ENCODE measurements around the gene MYO7B. TPM values are rescaled to one million over a fixed set of nuclear protein-coding genes. Genes with fewer than 3 reads are reported as not detected.

MYO7B gene
- total RNA-seq, 2 donors from 2014 or later = 0.14 to 0.78 TPM

DNA sequence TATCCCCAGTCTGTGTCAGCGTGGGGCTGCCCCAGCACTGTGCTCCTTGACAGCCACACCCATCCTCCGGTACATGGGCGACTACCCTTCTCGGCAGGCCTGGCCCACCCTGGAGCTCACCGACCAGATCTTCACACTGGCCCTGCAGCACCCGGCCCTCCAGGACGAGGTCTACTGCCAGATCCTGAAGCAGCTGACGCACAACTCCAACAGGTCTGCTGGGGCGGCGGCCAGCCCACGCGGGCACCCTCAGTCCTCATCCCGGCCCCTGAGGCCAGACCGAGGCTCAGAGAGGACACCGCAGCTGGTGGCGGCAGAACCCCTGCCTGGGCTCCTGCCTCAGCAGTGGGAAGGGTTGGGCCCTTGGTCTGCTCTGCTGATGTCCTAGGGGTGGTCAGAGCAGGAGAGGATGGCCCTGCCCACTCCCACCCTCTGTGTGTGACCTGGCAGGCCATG lies 96.1 kb downstream of the MYO7B start:
- Histone ChIP-seq H3K36me3 (no peaks in the 10 kb centered on the region), H3K27me3 (replicated peaks; ENCODE audit: insufficient read depth) (no peaks in the 10 kb centered on the region), H3K27ac (no peak overlapping the region), H3K4me1 (ENCODE audit: control insufficient read depth in 1 of 2, low read depth in 2 of 2) (peaks cover 18 to 29% of the 10 kb centered on the region in 2 donors), H3K9me3 (no peaks in the 10 kb centered on the region), H3K4me3 (no peak overlapping the region)
- TF ChIP-seq, protein P1, sequence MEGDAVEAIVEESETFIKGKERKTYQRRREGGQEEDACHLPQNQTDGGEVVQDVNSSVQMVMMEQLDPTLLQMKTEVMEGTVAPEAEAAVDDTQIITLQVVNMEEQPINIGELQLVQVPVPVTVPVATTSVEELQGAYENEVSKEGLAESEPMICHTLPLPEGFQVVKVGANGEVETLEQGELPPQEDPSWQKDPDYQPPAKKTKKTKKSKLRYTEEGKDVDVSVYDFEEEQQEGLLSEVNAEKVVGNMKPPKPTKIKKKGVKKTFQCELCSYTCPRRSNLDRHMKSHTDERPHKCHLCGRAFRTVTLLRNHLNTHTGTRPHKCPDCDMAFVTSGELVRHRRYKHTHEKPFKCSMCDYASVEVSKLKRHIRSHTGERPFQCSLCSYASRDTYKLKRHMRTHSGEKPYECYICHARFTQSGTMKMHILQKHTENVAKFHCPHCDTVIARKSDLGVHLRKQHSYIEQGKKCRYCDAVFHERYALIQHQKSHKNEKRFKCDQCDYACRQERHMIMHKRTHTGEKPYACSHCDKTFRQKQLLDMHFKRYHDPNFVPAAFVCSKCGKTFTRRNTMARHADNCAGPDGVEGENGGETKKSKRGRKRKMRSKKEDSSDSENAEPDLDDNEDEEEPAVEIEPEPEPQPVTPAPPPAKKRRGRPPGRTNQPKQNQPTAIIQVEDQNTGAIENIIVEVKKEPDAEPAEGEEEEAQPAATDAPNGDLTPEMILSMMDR (IDR thresholded peaks at IDR 0.05) = no peak
- ATAC-seq (ENCODE audit: insufficient number of reproducible peaks, low FRiP score, low read depth) (no peak), DNase-seq (ENCODE audit: low spot score) (no peak)

DNA sequence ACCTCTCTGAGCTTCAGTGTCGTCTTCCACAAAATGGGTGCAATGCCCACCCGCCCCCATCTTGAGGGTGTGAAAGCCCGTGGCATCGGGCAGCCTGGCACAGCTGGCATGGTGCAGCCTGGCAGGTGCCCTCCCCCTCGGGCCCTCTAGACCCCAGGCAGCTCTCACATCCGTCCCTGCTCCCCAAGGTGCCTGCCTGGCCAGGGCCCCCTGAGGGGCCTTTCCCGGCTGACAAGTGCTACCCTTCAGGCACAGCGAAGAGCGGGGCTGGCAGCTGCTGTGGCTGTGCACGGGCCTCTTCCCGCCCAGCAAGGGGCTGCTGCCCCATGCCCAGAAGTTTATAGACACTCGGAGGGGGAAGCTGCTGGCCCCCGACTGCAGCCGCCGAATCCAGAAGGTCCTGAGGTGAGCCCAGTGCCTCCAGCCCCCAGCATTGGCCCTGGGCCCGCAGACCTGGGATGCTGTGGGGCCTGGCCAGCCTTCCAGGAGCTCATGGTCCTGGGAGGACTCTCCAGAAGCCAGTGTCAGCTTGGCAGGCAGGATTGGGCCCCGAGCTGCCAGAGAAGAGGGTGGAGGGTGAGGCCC lies 96.6 kb downstream of the MYO7B start:
- TF ChIP-seq, protein P1 (IDR thresholded peaks at IDR 0.05) = no peak
- no peak for ATAC-seq (ENCODE audit: insufficient number of reproducible peaks, low FRiP score, low read depth)
- DNase-seq (ENCODE audit: low spot score) = no peak
- Histone ChIP-seq H3K27me3 (replicated peaks; ENCODE audit: insufficient read depth) (no peaks in the 10 kb centered on the region), H3K4me3 (no peak overlapping the region), H3K27ac (no peak overlapping the region), H3K9me3 (no peaks in the 10 kb centered on the region), H3K4me1 (ENCODE audit: control insufficient read depth in 1 of 2, low read depth in 2 of 2) (peaks cover 18 to 34% of the 10 kb centered on the region in 2 donors), H3K36me3 (no peaks in the 10 kb centered on the region)

DNA sequence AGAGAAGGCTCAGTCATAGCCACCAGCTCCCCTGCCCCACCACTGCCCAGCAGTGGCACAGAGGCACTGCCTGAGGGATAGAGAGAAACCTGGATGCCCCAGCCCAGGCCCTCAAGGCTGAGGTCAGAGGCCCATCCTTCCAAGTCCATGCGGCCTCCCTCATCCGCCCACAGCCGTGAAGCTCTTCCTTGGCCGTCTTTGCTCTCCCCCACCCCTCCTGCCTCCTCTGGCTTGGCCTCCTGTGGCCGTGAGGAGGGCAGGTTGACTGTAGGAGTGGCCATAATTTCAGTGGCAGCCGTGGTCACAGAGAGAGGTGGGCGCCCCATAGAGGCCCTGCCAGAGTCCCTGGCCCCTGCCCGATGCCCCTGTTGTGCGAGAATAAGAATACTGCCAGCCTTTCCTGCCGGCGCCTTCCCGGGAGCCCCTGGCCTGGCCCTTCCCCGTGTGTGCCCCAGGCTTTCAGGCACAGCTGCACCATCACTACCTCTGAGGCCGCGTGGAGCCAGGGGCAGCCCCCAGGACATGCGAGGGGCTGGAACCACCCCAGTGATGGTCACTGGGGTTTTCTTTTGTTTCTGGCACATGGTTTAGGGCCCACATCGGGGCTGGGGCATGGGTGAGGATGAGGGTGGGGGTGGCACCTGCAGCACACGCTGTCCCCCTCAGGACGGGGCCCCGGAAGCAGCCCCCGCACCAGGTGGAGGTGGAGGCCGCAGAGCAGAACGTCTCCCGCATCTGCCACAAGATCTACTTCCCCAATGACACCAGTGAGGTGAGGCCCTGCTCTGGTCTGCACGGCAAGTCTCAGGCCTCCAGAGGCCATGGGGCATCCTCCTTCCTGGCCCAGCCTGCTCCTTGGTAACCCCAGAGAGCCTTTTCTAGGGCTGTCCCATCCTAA lies 97.4 kb downstream of the MYO7B start:
- TF ChIP-seq, protein P1 (IDR thresholded peaks at IDR 0.05) = no peak
- peak overlapping the region in 1 of 2 donors; percentile 52 for H3K27ac ChIP-seq
- no peak for DNase-seq (ENCODE audit: low spot score)
- ATAC-seq (ENCODE audit: insufficient number of reproducible peaks, low FRiP score, low read depth) = no peak
- H3K36me3 ChIP-seq = no peaks in the 10 kb centered on the region
- no peaks in the 10 kb centered on the region for H3K27me3 ChIP-seq (replicated peaks; ENCODE audit: insufficient read depth)
- no peak overlapping the region for H3K4me3 ChIP-seq
- peaks cover 26 to 42% of the 10 kb centered on the region in 2 donors for H3K4me1 ChIP-seq (ENCODE audit: control insufficient read depth in 1 of 2, low read depth in 2 of 2)
- no peaks in the 10 kb centered on the region for H3K9me3 ChIP-seq

DNA sequence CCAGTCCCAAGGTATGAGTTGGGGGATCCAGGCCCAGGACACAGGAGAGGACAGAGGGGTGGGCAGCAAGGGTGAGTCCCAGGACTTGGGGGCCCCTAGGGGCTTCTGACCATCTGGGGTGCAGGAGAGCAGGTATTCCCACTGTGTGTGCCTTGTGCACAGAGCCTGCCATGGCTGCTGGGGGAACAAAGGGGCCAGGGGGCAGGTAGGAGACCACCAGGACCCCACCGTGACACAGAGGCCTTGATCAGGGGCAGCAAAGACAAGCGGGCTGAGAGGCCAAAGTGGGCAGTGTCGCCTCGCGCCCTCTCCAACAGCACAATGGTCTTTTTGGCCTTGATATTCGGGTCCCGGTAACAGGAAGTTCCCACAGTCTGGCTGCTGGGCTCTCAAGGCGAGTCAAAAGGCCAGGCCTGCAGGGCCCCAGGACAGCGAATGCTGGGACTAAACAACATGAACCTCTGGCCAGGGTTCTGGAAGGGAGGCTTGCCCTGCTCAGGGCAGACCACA lies 98.1 kb downstream of the MYO7B start:
- H3K4me1 ChIP-seq (ENCODE audit: control insufficient read depth in 1 of 2, low read depth in 2 of 2) = peaks cover 27 to 49% of the 10 kb centered on the region in 2 donors
- DNase-seq (ENCODE audit: low spot score) = no peak
- no peak for ATAC-seq (ENCODE audit: insufficient number of reproducible peaks, low FRiP score, low read depth)
- H3K36me3 ChIP-seq = peaks cover 3% of the 10 kb centered on the region
- H3K27me3 ChIP-seq (replicated peaks; ENCODE audit: insufficient read depth) = no peaks in the 10 kb centered on the region
- no peak overlapping the region for H3K4me3 ChIP-seq
- H3K9me3 ChIP-seq = no peaks in the 10 kb centered on the region
- peak overlapping the region; percentile 24 to 52 for H3K27ac ChIP-seq
- TF ChIP-seq, protein P1 (IDR thresholded peaks at IDR 0.05) = no peak

DNA sequence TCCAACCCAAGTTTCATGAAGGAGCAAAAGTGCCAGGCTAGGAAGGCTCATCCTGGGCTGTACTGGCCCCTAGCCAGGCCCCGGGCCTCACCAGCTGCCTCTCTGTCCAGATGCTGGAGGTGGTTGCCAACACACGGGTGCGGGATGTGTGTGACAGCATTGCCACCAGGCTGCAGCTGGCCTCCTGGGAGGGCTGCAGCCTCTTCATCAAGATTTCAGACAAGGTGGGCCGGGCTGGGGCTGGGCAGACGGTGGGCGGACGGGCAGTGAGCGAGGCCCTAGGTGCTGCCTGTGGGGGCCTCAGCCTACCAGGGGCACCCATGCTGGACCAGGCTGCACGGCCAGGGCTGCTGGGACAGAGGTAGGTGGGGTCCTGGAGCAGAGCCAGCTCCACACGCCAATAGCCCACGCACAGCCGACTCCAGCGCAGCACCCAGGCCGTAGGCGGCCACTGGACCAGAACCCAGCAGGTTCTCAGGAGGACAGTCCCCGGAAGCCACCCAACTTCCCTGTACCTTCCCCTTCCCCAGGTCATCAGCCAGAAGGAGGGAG lies 98.7 kb downstream of the MYO7B start:
- no peak overlapping the region for H3K4me3 ChIP-seq
- H3K9me3 ChIP-seq = no peaks in the 10 kb centered on the region
- H3K27ac ChIP-seq = peak overlapping the region; percentile 24 to 62
- H3K4me1 ChIP-seq (ENCODE audit: control insufficient read depth in 1 of 2, low read depth in 2 of 2) = peaks cover 27 to 52% of the 10 kb centered on the region in 2 donors
- TF ChIP-seq, protein P1 (IDR thresholded peaks at IDR 0.05) = no peak
- DNase-seq (ENCODE audit: low spot score) = no peak
- H3K36me3 ChIP-seq = peaks cover 9% of the 10 kb centered on the region
- no peak for ATAC-seq (ENCODE audit: insufficient number of reproducible peaks, low FRiP score, low read depth)
- H3K27me3 ChIP-seq (replicated peaks; ENCODE audit: insufficient read depth) = no peaks in the 10 kb centered on the region

All from thoracic aorta (tissue), 2 donors.